ENCODE results near the gene CFAP61. TPM values are rescaled to one million over a fixed set of nuclear protein-coding genes. Genes with fewer than 3 reads are reported as not detected.

CFAP61 gene
- total RNA-seq, 1 donor from 2014 or later: not detected

- H3K4me1 ChIP-seq (ENCODE audit: insufficient read depth, low read length): no peaks in the 10 kb centered on the region
- no peak overlapping the region for H3K27ac Mint-ChIP-seq (ENCODE audit: unreplicated experiment)
- H3K27me3 ChIP-seq (ENCODE audit: insufficient read depth, low read length): no peaks in the 10 kb centered on the region
- no peak for DNase-seq (ENCODE audit: low read depth)
- no peak for TF ChIP-seq CTCF (IDR thresholded peaks at IDR 0.05; ENCODE audit: insufficient read depth, low read depth, low read length)
- TF ChIP-seq EZH2 (IDR thresholded peaks at IDR 0.05; ENCODE audit: insufficient read depth, low read length): no peak
- no peak overlapping the region for H3K4me3 Mint-ChIP-seq (ENCODE audit: unreplicated experiment)
- no peaks in the 10 kb centered on the region for H3K36me3 Mint-ChIP-seq (ENCODE audit: low read depth, unreplicated experiment)
- no peaks in the 10 kb centered on the region for H3K27me3 Mint-ChIP-seq (ENCODE audit: low read depth, unreplicated experiment)
- H3K36me3 ChIP-seq (ENCODE audit: insufficient read depth, low read length): no peaks in the 10 kb centered on the region
- no peak overlapping the region for H3K4me2 ChIP-seq (ENCODE audit: low read length)
- no peak overlapping the region for H3K9ac ChIP-seq (ENCODE audit: low read length)
- peaks cover 6% of the 10 kb centered on the region for H3K9me3 Mint-ChIP-seq (ENCODE audit: unreplicated experiment)
- no peak overlapping the region for H3K27ac ChIP-seq (ENCODE audit: low read depth, low read length)
- H4K20me1 ChIP-seq (ENCODE audit: insufficient read depth, low read length): no peaks in the 10 kb centered on the region
- no peak for FAIRE-seq
- no peaks in the 10 kb centered on the region for H3K9me3 ChIP-seq (ENCODE audit: insufficient read depth, low read depth, low read length)
- no peaks in the 10 kb centered on the region for H3K4me1 Mint-ChIP-seq (ENCODE audit: low read depth, unreplicated experiment)
- no peak overlapping the region for H3K4me3 ChIP-seq (ENCODE audit: insufficient read depth, low read depth, low read length)
- H2AFZ ChIP-seq (ENCODE audit: low read depth, low read length): no peak overlapping the region
- no peaks in the 10 kb centered on the region for H3K79me2 ChIP-seq (ENCODE audit: insufficient read depth, low read length)
These were observed 120.9 kb downstream of the CFAP61 start for GRCh38 chr20:20173254-20173653.

- H4K20me1 ChIP-seq (ENCODE audit: insufficient read depth, low read length): no peaks in the 10 kb centered on the region
- no peak overlapping the region for H2AFZ ChIP-seq (ENCODE audit: low read depth, low read length)
- H3K27me3 Mint-ChIP-seq (ENCODE audit: low read depth, unreplicated experiment): no peaks in the 10 kb centered on the region
- no peaks in the 10 kb centered on the region for H3K4me1 ChIP-seq (ENCODE audit: insufficient read depth, low read length)
- no peak overlapping the region for H3K27ac Mint-ChIP-seq (ENCODE audit: unreplicated experiment)
- no peaks in the 10 kb centered on the region for H3K4me1 Mint-ChIP-seq (ENCODE audit: low read depth, unreplicated experiment)
- H3K9ac ChIP-seq (ENCODE audit: low read length): no peak overlapping the region
- no peaks in the 10 kb centered on the region for H3K27me3 ChIP-seq (ENCODE audit: insufficient read depth, low read length)
- H3K4me3 Mint-ChIP-seq (ENCODE audit: unreplicated experiment): no peak overlapping the region
- no peaks in the 10 kb centered on the region for H3K36me3 Mint-ChIP-seq (ENCODE audit: low read depth, unreplicated experiment)
- no peak overlapping the region for H3K4me3 ChIP-seq (ENCODE audit: insufficient read depth, low read depth, low read length)
- no peaks in the 10 kb centered on the region for H3K36me3 ChIP-seq (ENCODE audit: insufficient read depth, low read length)
- FAIRE-seq (no peak), DNase-seq (ENCODE audit: low read depth) (no peak)
- no peaks in the 10 kb centered on the region for H3K9me3 ChIP-seq (ENCODE audit: insufficient read depth, low read depth, low read length)
- TF ChIP-seq EZH2 (IDR thresholded peaks at IDR 0.05; ENCODE audit: insufficient read depth, low read length): no peak
- TF ChIP-seq CTCF (IDR thresholded peaks at IDR 0.05; ENCODE audit: insufficient read depth, low read depth, low read length): no peak
- no peak overlapping the region for H3K27ac ChIP-seq (ENCODE audit: low read depth, low read length)
- H3K9me3 Mint-ChIP-seq (ENCODE audit: unreplicated experiment): peaks cover 6% of the 10 kb centered on the region
- no peaks in the 10 kb centered on the region for H3K79me2 ChIP-seq (ENCODE audit: insufficient read depth, low read length)
- no peak overlapping the region for H3K4me2 ChIP-seq (ENCODE audit: low read length)
These were observed 121.9 kb downstream of the CFAP61 start for GRCh38 chr20:20174089-20174835.

GRCh38 chr20:20181322-20181721 lies 129.0 kb downstream of the CFAP61 start:
- H3K4me1 ChIP-seq (ENCODE audit: insufficient read depth, low read length): no peaks in the 10 kb centered on the region
- H3K79me2 ChIP-seq (ENCODE audit: insufficient read depth, low read length): no peaks in the 10 kb centered on the region
- no peak overlapping the region for H2AFZ ChIP-seq (ENCODE audit: low read depth, low read length)
- no peaks in the 10 kb centered on the region for H3K9me3 ChIP-seq (ENCODE audit: insufficient read depth, low read depth, low read length)
- Mint-ChIP-seq H3K4me1 (ENCODE audit: low read depth, unreplicated experiment) (no peaks in the 10 kb centered on the region), H3K36me3 (ENCODE audit: low read depth, unreplicated experiment) (no peaks in the 10 kb centered on the region), H3K27ac (ENCODE audit: unreplicated experiment) (no peak overlapping the region), H3K9me3 (ENCODE audit: unreplicated experiment) (no peaks in the 10 kb centered on the region), H3K27me3 (ENCODE audit: low read depth, unreplicated experiment) (peaks cover 2% of the 10 kb centered on the region), H3K4me3 (ENCODE audit: unreplicated experiment) (no peak overlapping the region)
- no peak overlapping the region for H3K4me2 ChIP-seq (ENCODE audit: low read length)
- H3K27ac ChIP-seq (ENCODE audit: low read depth, low read length): no peak overlapping the region
- TF ChIP-seq EZH2 (IDR thresholded peaks at IDR 0.05; ENCODE audit: insufficient read depth, low read length): no peak
- TF ChIP-seq CTCF (IDR thresholded peaks at IDR 0.05; ENCODE audit: insufficient read depth, low read depth, low read length): no peak
- FAIRE-seq (no peak), DNase-seq (ENCODE audit: low read depth) (no peak)
- H3K36me3 ChIP-seq (ENCODE audit: insufficient read depth, low read length): no peaks in the 10 kb centered on the region
- no peak overlapping the region for H3K4me3 ChIP-seq (ENCODE audit: insufficient read depth, low read depth, low read length)
- no peaks in the 10 kb centered on the region for H4K20me1 ChIP-seq (ENCODE audit: insufficient read depth, low read length)
- H3K27me3 ChIP-seq (ENCODE audit: insufficient read depth, low read length): no peaks in the 10 kb centered on the region
- no peak overlapping the region for H3K9ac ChIP-seq (ENCODE audit: low read length)

Measured in astrocyte (in vitro differentiated cells and primary cell).